ENCODE data around the gene IZUMO2. TPM values are rescaled to one million over a fixed set of nuclear protein-coding genes. Genes with fewer than 3 reads are reported as not detected.

The IZUMO2 gene
- total and polyA plus RNA-seq, 8 donors, result 0.82 to 1.8 (median 1.1) TPM; not detected in 2

- no peaks in the 10 kb centered on the region for H3K9me3 ChIP-seq
- intact Hi-C loops (cut with DNase I), result no loop called here
- peak overlapping the region; percentile 29 to 39 for H3K4me3 ChIP-seq
- DNase-seq, result peak in 3 of 4 donors; percentile 58 to 80 (median 73)
- ATAC-seq, result peak; percentile 77
- peaks cover 14 to 58% of the 10 kb centered on the region in 2 donors for H3K27me3 ChIP-seq
- no peaks in the 10 kb centered on the region for H3K4me1 ChIP-seq
- H3K27ac ChIP-seq, result peak overlapping the region; percentile 80 to 81
- peaks cover 0 to 4% of the 10 kb centered on the region in 2 donors for H3K36me3 ChIP-seq
- peak in 1 of 2 donors; percentile 22 for TF ChIP-seq CTCF (IDR thresholded peaks at IDR 0.05)
Measured at GRCh38 chr19:50205681-50206138, 42.6 kb upstream of the IZUMO2 start.

GRCh38 chr19:50204811-50205675 lies 42.0 kb upstream of the IZUMO2 start:
- H3K36me3 ChIP-seq, result no peaks in the 10 kb centered on the region
- DNase-seq, result peak in 3 of 4 donors; percentile 83 to 92 (median 87)
- H3K4me3 ChIP-seq, result peak overlapping the region; percentile 29 to 39
- no peaks in the 10 kb centered on the region for H3K4me1 ChIP-seq
- ATAC-seq, result peak; percentile 86
- no peaks in the 10 kb centered on the region for H3K9me3 ChIP-seq
- H3K27me3 ChIP-seq, result peaks cover 14 to 64% of the 10 kb centered on the region in 2 donors
- H3K27ac ChIP-seq, result peak overlapping the region; percentile 80 to 81
- intact Hi-C loops (cut with DNase I), result no loop called here
- no peak for TF ChIP-seq CTCF (IDR thresholded peaks at IDR 0.05)

- ATAC-seq (no peak), DNase-seq (no peak)
- intact Hi-C loops (cut with DNase I), result no loop called here
- Histone ChIP-seq H3K27ac (peak overlapping the region; percentile 35 to 48), H3K36me3 (no peaks in the 10 kb centered on the region), H3K4me3 (peak overlapping the region; percentile 43 to 46), H3K4me1 (no peaks in the 10 kb centered on the region), H3K9me3 (no peaks in the 10 kb centered on the region), H3K27me3 (peaks cover 14 to 64% of the 10 kb centered on the region in 2 donors)
- no peak for TF ChIP-seq CTCF (IDR thresholded peaks at IDR 0.05)
Measured at GRCh38 chr19:50204081-50204428, 41.0 kb upstream of the IZUMO2 start.

- no peak for TF ChIP-seq CTCF (IDR thresholded peaks at IDR 0.05)
- H3K9me3 ChIP-seq, result no peaks in the 10 kb centered on the region
- H3K36me3 ChIP-seq, result no peaks in the 10 kb centered on the region
- peak within 1 kb of the TSS; percentile 35 to 48 for H3K27ac ChIP-seq
- peaks cover 14 to 64% of the 10 kb centered on the region in 2 donors for H3K27me3 ChIP-seq
- H3K4me1 ChIP-seq, result no peaks in the 10 kb centered on the region
- DNase-seq (peak; percentile 83 to 96 (median 88)), ATAC-seq (peak; percentile 84)
- intact Hi-C loops (cut with DNase I), result no loop called here
- H3K4me3 ChIP-seq, result peak within 1 kb of the TSS; percentile 43 to 46
Measured at GRCh38 chr19:50203281-50204080, 40.4 kb upstream of the IZUMO2 start, which contains the start of gene MYH14. MYH14 (plus strand) TSS chr19:50203622; CDS start chr19:50210366, 6,744 bp downstream.

- no peak for ATAC-seq
- no peak overlapping the region for H3K27ac ChIP-seq
- no peaks in the 10 kb centered on the region for H3K4me1 ChIP-seq
- no peak for DNase-seq
- H3K36me3 ChIP-seq, result no peaks in the 10 kb centered on the region
- intact Hi-C loops (cut with DNase I), result no loop called here
- TF ChIP-seq CTCF (IDR thresholded peaks at IDR 0.05), result no peak
- H3K9me3 ChIP-seq, result no peaks in the 10 kb centered on the region
- peak overlapping the region; percentile 4 to 43 for H3K4me3 ChIP-seq
- H3K27me3 ChIP-seq, result peaks cover 14 to 64% of the 10 kb centered on the region in 2 donors
Measured at GRCh38 chr19:50202962-50203280, 39.8 kb upstream of the IZUMO2 start.
